Gastroesophageal sphincter (tissue), 3 donors: Measurements from ENCODE around the gene ATL3.

ENCODE experiments used
- CTCF ChIP-seq, 4 experiments: fragments of 200-600 bp in 2 of 4; fragments of 450-650 bp in 2 of 4; sonication (generic) in 1 of 4; IDR thresholded peaks; one replicate each; pipeline ENCODE4 v1.5.1; 2017 to 2019; ENCODE audit warnings: antibody characterized with exemption in 4 of 4, mild to moderate bottlenecking in 2 of 4, moderate library complexity in 2 of 4
- POLR2AphosphoS5 ChIP-seq: sonication (generic); formaldehyde crosslinking; IDR thresholded peaks from one replicate; pipeline ENCODE4 v1.6.1; 2017; ENCODE audit warnings: antibody characterized with exemption

DNA sequence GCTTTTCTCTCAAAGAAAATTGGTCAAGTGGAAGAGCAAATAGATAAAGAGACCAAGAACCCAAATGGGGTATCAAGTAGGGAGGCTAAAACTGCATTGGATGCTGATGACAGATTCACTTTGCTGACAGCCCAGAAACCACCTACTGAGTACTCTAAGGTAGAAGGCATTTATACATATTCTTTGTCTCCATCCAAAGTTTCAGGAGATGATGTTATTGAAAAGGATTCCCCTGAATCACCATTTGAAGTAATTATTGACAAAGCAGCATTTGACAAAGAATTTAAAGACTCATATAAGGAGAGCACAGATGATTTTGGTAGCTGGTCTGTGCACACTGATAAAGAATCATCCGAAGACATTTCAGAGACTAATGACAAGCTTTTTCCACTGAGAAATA, 47.8 kb upstream of the ATL3 start:
- TF ChIP-seq CTCF (IDR thresholded peaks at IDR 0.05) (no peak), POLR2AphosphoS5 (no peak)
